Esophagus squamous epithelium (tissue), 5 donors: ENCODE measurements around the gene PLTP. TPM values are rescaled to one million over a fixed set of nuclear protein-coding genes. Genes with fewer than 3 reads are reported as not detected.

Source experiments
- DNase-seq: peaks from one replicate; lab custom pipeline; 2025; lab: John Stamatoyannopoulos, UW
- H3K27ac ChIP-seq, 4 donors: fragments of 200-600 bp; sonication (generic); one replicate each; pipeline ENCODE4 v1.5.1; 2016 to 2019; ENCODE audit warnings: mild to moderate bottlenecking in 1 of 4
- H3K27me3 ChIP-seq, 4 donors: fragments of 200-600 bp; sonication (generic); 1 replicate in 3 of 4; 2 replicates in 1 of 4; pipeline versions ENCODE4 v1.5.1 to v1.6.0; 2017 to 2021; ENCODE audit warnings: antibody characterized with exemption in 1 of 4
- H3K36me3 ChIP-seq, 3 donors: fragments of 200-600 bp; sonication (generic); one replicate each; pipeline ENCODE4 v1.5.1; 2016 to 2019
- H3K4me1 ChIP-seq, 3 donors: fragments of 200-600 bp; sonication (generic); one replicate each; pipeline ENCODE4 v1.5.1; 2017 to 2019
- H3K4me3 ChIP-seq, 4 donors: fragments of 200-600 bp; sonication (generic); 1 replicate in 3 of 4; 2 replicates in 1 of 4; pipeline ENCODE4 v1.5.1; 2016 to 2019; ENCODE audit warnings: mild to moderate bottlenecking in 2 of 4, moderate library complexity in 1 of 4
- H3K9me3 ChIP-seq, 3 donors: fragments of 200-600 bp; sonication (generic); one replicate each; pipeline ENCODE4 v1.5.1; 2016 to 2019
- CTCF ChIP-seq, 6 experiments: fragments of 450-650 bp in 4 of 6; fragments of 200-600 bp in 2 of 6; sonication (generic) in 2 of 6; IDR thresholded peaks; one replicate each; pipeline ENCODE4 v1.5.1; 2016 to 2019; ENCODE audit warnings: antibody characterized with exemption in 6 of 6, mild to moderate bottlenecking in 4 of 6, moderate library complexity in 4 of 6
- POLR2A ChIP-seq, 4 donors: fragments of 450-650 bp; IDR thresholded peaks; one replicate each; pipeline ENCODE4 v1.6.1; 2017; ENCODE audit warnings: antibody characterized with exemption in 4 of 4, mild to moderate bottlenecking in 4 of 4, moderate library complexity in 3 of 4
- WGBS, 2 donors: methylation state at CpG; one replicate each; pipeline ENCODE4 v1.1.5; 2018; 5-methylcytosine and 5-hydroxymethylcytosine counted together
- intact Hi-C: fragments of 100-400 bp; cut with DNase I; formaldehyde crosslinking; loops from one replicate; pipeline ENCODE4 v1.15.0; 2022
- total RNA-seq, 4 donors: library from RNA; depleted of rRNA; stranded (reverse); fragments of >200 nt; gene quantifications; one replicate each; pipeline ENCODE4 v1.1.0, GENCODE V29; 2016
- donor health status: DM: yes; HTN: yes; CAD: no.

Gene PLTP
- total RNA-seq, 4 donors from 2014 or later = 5.9 to 248 (median 92.6) TPM

- peaks cover 0 to 26% (median 0%) of the 10 kb centered on the region in 3 donors for H3K36me3 ChIP-seq
- peak overlapping the region; percentile 41 to 79 (median 54) for H3K4me3 ChIP-seq
- DNase-seq = peak; percentile 93
- 4 to 6% methylated on average over 21 to 28 of the region's 43 CpGs for WGBS, 2 donors
- intact Hi-C loops = no loop called here
- H3K4me1 ChIP-seq = peaks cover 0 to 46% (median 25%) of the 10 kb centered on the region in 3 donors
- no peaks in the 10 kb centered on the region for H3K27me3 ChIP-seq
- H3K27ac ChIP-seq = peak overlapping the region; percentile 80 to 93 (median 86)
- TF ChIP-seq CTCF (IDR thresholded peaks at IDR 0.05) (no peak), POLR2A (IDR thresholded peaks at IDR 0.05) (peak in 2 of 4 donors; percentile 43 to 78)
- no peaks in the 10 kb centered on the region for H3K9me3 ChIP-seq
Observed at GRCh38 chr20:45910670-45911485, 1.1 kb downstream of the PLTP start.

GRCh38 chr20:45909817-45910669, 1.9 kb downstream of the PLTP start:
- Histone ChIP-seq H3K27ac (peak overlapping the region; percentile 55 to 93 (median 86)), H3K4me1 (peaks cover 0 to 46% (median 25%) of the 10 kb centered on the region in 3 donors), H3K4me3 (peak overlapping the region in 2 of 4 donors; percentile 51 to 79), H3K36me3 (peaks cover 0 to 34% (median 0%) of the 10 kb centered on the region in 3 donors), H3K9me3 (no peaks in the 10 kb centered on the region), H3K27me3 (no peaks in the 10 kb centered on the region)
- intact Hi-C loops = no loop called here
- TF ChIP-seq CTCF (IDR thresholded peaks at IDR 0.05) (no peak), POLR2A (IDR thresholded peaks at IDR 0.05) (no peak)
- 80 to 84% methylated on average over 17 to 20 of the region's 22 CpGs for WGBS, 2 donors
- DNase-seq = no peak

GRCh38 chr20:45909336-45909808, 2.6 kb downstream of the PLTP start:
- Histone ChIP-seq H3K27me3 (no peaks in the 10 kb centered on the region), H3K27ac (peak overlapping the region in 1 of 4 donors; percentile 93), H3K9me3 (no peaks in the 10 kb centered on the region), H3K4me3 (peak overlapping the region in 1 of 4 donors; percentile 79), H3K36me3 (peaks cover 0 to 41% (median 5%) of the 10 kb centered on the region in 3 donors), H3K4me1 (peaks cover 0 to 43% (median 25%) of the 10 kb centered on the region in 3 donors)
- TF ChIP-seq POLR2A (IDR thresholded peaks at IDR 0.05) (no peak), CTCF (IDR thresholded peaks at IDR 0.05) (no peak)
- WGBS, 2 donors = 84 to 94% methylated on average over 12 of the region's 12 CpGs
- intact Hi-C loops = no loop called here
- no peak for DNase-seq

GRCh38 chr20:45908084-45908483, 3.9 kb downstream of the PLTP start:
- H3K27ac ChIP-seq = no peak overlapping the region
- intact Hi-C loops = no loop called here
- WGBS, 2 donors = 83 to 95% methylated on average over 2 of the region's 2 CpGs
- no peak overlapping the region for H3K4me3 ChIP-seq
- TF ChIP-seq POLR2A (IDR thresholded peaks at IDR 0.05) (no peak), CTCF (IDR thresholded peaks at IDR 0.05) (no peak)
- peaks cover 0 to 47% (median 5%) of the 10 kb centered on the region in 3 donors for H3K36me3 ChIP-seq
- peaks cover 0 to 35% (median 20%) of the 10 kb centered on the region in 3 donors for H3K4me1 ChIP-seq
- no peak for DNase-seq
- H3K9me3 ChIP-seq = no peaks in the 10 kb centered on the region
- no peaks in the 10 kb centered on the region for H3K27me3 ChIP-seq
